NCI-H526 (cell line): ENCODE data around the gene IGFBP1.

Source experiments
- DNase-seq, 2 experiments: peaks; one replicate each; lab custom pipeline; 2025; lab: John Stamatoyannopoulos, UW

Gene IGFBP1

DNA sequence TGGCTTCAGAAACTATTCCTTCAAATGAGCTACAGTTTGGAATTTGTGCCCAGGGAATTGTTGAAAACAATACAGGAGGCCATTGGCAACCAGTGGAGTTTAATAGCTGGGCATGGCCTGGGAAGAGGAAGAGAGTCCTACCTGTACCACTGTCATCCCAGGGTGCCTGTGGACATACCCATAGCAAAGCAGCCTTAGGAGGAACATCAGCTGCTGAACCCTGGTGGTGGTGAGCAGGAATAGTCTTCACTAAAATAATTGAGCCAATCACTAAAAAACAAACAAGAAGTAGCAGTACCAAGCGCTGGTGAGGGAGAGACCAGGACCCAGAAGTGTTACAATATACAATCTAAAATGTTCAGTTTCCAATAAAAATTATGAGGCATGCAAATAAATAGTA lies 14.5 kb downstream of the IGFBP1 start:
- DNase-seq, result no peak

DNA sequence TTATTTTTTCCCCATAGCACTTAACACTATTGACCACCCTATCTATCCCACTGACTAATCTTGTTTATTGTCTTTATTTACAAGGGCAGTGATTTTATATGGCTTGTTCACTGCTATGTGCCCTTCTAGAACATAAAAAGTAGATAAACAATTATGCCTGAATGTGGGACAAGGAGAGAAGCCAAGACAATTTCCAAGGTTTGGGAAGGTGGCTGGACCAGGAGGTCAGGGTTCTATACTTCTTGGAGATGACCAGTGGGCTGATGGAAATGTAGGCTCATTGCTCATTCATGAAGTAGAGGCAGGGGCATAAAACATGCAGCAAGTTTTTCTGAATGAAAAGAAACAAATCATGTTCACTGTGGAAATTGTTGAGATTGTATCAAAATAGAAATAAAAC lies 21.3 kb downstream of the IGFBP1 start:
- no peak for DNase-seq

DNA sequence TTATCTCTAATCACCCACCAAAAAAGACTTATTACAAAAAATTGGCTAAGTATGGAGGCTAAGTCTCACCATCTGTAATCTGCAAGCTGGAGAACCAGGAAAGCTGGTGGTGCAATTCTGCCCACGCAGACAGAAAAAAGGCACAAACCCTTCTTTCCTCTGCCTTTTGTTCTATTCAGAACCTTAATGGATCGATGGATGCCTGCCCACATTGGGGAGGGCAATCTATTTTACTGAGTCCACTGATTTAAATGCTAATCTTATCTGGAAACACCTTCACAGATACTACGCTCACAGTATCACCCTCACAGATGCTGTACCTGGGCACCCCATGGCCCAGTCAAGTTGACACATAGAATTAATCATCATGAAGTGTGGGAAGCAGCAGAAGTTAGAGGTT lies 22.6 kb downstream of the IGFBP1 start:
- no peak for DNase-seq

DNA sequence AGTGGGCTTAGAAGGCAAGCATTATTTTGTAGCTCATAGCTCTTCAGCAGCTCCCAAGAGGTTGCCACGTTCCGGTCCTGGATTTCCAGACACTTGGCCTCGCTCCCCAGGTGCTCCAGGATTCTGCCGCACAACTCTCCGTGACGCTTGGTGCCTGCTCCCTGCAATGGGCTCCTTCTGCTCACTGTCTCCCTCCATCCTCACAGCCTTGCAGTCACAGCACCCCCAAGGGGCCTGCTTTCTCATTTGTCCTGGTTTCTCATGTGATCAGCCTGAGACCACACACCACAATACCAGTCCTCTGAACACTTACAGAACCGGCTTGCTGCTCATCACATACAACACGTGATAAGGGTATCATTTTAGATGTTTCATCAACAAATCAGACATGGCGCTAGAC lies 23.0 kb downstream of the IGFBP1 start:
- DNase-seq, result no peak

DNA sequence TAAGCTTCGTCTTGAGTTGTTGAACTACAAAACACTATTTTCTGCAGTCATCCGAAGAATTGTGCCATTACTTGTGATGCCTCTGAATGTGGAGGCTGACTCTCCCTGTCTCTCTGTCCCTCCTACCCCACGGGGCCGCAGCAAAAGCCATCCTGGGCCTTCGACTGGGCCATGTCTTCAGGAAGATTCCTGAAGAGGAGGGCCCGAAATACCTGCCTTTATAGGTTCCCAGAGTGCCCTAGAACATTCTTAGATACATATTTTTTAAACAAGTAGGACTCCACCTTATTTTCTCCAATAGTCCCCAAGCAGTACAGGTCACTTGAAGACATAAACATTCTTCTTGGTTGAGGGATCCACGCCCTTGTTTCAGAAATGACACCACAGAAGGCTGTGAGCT lies 24.7 kb downstream of the IGFBP1 start:
- DNase-seq, result no peak

DNA sequence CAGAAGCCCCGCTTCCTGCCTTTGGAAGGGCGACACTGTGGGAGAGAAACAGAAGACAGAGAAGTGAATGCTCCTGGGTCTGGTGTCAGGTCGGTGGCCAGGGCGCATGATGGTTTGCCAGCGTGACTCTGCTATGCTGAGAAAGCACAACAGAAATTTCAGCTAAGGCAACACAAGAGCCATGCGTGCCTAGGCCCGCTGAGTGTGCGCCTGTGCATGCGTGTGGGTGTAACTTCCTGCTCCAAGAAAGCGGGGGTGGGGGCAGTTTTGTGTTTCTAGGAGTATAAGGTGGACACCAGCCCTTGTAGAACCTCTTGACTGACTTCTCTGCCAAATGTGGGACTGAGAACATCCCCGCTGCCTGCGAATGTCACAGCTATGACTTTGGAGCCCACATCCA lies 26.6 kb downstream of the IGFBP1 start:
- DNase-seq, result no peak

DNA sequence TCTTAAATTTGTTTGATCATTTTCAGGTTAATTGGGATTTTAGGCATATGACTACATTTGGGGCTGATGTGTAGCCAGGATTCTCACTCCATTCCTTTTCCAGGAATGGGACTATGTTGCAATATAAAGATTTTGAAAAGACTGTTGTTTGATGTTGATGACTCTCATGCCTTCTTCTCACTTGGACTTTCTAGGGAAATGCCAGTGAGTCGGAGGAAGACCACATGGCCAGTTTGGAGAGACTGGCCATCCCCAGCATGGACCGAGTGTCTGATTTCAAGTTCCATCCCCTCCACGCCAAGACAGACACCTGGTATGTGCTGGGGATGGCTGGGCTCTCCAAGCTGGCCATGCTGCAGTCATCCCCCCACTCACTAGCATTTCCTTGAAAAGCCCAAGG lies 27.3 kb downstream of the IGFBP1 start:
- no peak for DNase-seq

DNA sequence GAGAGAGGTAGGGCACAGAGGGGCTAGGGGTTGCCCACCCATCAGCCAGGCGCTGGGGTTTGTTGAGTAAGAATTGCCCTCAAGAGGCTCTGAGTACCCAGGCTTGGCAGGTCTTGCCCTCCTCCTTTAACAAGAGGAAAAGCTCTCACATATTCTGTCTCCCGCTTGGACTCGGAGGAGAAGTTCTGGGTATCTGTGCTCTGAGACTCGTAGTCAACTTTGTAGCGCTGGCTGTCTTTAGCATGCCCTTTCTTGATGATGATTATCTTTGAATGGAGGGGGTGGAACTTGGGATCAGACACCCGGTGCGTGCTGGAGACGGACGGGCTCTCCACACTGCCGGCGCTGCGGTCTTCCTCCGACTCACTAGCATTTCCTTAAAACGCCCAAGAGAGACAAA lies 28.8 kb downstream of the IGFBP1 start:
- no peak for DNase-seq

DNA sequence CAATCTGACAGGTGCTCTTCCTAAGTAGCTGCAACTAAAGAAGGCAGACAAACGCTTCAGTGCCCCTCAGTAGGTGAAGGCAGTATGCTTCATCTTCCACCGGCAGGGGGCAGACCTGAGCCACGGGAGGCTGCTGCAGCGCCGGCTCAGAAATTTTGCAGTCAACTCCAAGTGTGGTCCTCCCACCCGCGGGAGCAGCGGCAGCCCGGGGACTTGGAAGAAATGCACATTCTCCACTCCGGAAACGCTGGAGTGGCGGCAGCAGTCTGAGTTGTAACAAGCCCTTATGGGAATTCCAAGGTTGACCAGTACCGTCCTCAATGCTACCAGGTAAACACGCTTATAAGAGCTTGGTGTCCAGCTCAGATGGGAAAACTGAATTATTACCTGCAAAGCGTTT lies 29.4 kb downstream of the IGFBP1 start:
- peak; percentile 12 to 80 for DNase-seq

DNA sequence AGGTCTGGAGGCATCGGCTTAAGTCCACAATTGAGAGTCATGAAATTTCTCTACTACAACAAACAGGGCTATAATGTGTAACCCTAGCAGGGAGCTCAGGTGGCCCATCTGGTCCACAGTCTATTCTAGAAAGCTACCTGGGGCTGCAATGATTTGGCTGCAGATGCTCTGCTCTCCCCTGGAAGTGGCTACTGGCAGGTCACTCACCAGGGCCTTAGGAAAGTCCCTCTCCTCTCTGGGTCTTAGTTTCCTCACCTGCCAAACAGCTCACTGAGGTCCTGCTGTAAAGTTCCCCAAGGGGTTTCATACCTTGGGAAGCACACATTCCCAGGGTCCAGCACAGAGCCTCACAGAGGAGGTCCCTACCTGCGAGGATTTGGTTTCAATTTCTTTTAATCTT lies 30.3 kb downstream of the IGFBP1 start:
- DNase-seq, result no peak

DNA sequence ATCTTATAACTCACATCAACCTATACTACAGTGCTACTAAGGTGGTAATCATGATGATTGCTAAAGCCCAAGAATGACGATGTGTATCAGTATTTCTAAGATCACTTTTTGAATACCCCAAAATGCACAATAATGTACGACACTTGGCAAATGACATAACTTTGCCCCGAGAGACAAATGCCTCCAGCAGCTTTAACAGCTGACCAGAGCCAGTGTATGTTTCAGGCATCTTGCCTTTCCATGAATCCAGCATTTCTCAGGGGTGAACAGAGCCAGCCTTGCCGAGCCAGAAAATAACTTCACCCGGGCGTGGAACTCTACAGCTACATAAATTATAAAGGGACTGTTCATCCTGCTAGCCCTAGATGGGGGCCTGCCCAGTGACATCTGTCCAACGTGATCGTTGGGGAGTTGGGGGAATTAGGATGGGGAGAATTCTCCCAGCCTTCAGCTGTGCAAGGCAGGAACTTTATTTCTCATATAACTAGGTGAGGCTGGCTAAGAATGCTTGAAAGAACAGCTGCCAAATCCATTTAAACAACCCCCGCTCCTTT lies 31.0 kb downstream of the IGFBP1 start:
- DNase-seq, result no peak

DNA sequence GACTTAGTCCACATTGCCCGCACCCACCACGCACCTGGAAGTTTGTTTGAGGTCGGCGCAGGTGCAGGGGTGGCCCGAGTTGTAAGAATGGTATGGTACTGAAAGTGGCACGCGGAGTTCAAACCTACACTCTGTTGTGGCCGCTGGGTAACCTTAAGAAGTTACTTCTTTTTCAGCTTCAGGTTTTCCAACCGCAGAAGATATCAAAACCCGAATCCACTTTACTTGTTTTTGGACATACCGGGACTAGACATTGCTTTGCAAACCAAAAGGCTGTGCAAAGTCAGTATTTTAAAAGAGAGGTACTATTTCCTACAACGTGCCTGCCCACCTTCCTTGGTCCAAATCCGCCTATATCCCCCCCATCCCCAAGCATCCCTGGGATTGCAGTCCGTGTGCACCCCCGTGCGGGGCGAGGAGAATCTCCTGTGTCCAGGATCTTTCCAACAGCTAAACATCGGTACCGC lies 31.7 kb downstream of the IGFBP1 start:
- no peak for DNase-seq

DNA sequence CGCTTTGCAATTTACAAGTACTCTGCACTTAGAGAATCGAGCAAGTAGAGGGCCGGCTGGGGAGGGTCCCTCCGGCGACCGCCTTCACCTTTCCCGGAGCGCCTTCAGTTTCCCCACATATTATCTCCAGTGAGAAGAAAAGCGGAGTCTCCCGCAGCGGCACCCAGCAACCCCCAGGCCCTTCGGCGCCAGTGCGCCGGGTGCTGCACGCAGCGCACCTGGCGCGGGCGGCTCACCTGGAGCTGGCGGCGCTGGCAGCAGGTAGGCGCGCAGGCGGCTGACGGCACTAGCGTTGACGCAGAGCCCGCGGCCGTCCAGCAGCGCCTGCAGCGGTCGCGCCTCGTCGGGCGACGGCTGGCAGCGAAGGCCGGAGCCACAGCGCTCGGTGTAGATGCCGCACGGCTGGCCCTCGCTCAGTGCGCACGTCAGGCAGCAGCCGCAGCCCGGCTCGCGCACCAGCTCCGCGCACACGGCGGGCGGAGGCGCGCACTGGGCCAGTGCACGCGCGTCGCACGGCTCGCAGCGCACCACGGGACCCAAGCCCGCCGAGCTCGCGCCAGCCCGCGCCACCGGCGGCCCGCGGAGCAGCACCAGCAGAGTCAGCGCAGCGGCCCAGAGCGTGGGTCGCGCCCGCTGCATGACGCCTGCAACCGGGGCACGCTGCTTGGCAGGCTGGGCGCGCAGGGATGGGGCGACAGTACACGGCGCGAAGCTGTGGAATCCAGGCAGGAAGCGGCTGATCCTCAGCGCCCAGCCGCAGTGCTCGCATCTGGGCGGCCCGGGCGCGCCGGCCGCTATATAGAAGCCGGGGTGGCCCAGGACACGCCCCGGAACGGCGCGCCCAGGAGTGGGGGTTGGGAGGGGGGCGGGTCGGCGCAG lies 32.5 kb downstream of the IGFBP1 start, which contains the start of gene IGFBP3:
Gene IGFBP3, minus strand, starts transcription at position 771 of the 879 bp plus-strand sequence. Its CDS starts 132 bp downstream, at position 639.
- peak in 1 of 2 experiments; percentile 71 for DNase-seq

DNA sequence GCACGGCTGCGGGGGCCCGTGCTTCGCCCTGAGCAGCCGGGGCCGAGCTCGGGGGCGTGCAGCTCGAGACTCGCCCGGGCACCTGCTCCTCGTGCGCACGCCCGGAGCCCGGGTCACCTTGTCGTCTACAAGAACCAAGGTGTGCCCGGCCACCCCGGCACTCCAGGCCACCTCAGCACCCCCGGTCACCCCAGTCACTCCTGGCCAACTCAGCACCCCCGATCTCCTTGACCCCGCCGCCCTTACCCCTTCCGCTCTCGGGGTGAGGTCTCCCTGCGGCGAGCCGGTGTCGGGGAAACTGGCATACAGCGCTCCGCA lies 33.1 kb downstream of the IGFBP1 start:
- no peak for DNase-seq

DNA sequence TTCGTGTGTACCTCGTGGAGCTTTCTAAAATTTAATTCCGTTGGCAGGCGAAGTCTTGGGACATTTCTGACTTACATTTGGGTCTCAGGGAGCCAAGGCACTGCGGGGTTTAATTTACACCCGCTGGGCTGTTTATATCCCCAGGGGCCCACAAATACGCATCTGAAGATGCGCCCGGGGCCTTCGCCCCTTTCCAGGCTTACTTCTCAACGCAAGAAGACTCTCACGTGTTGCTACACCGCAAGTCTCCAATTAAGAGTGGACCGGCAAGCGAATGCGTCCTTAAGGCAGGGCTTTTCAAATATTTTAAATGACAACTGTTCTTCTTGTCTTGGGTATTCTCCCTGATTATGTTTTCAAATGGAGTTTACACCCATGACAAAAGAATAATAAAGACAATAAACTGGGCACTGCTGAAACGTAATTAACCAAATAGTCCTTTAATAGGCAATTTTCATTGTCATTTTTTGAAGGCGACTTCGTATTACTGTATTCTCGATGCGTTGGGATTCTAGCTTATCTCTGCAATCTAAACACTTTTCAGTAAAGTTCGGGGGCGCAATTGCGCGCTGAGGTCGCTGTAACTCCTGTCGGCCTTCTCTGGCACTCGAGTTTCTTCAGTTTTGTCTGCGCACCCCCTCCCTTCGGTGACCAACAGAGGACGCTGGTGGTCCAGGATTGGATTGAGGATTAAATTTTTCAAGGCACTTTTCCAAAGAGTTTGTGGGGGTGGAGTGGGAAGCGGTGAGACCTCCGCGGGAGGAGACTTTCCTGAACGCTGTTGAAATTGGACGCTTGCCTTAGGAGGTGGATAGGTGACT lies 33.6 kb downstream of the IGFBP1 start:
- DNase-seq, result peak; percentile 5 to 60

DNA sequence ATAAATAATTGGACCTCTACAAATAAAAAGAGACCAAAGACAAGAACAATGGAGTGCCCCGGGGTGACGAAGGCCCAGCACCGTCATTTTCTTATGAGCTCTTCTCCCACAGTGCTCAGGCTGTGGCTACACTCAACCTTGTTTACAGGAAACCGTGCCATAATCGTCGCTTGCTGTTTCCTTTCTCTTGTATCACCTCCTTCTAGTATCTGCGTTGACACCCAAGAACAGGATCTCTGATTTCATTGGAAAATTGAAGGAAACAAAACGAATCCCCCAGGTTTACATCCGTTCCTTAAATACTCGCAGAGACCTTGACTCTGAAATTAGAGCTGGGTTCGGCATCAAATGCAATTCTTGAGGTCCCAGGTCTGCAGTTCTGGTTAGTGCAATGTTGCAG lies 34.5 kb downstream of the IGFBP1 start:
- no peak for DNase-seq

DNA sequence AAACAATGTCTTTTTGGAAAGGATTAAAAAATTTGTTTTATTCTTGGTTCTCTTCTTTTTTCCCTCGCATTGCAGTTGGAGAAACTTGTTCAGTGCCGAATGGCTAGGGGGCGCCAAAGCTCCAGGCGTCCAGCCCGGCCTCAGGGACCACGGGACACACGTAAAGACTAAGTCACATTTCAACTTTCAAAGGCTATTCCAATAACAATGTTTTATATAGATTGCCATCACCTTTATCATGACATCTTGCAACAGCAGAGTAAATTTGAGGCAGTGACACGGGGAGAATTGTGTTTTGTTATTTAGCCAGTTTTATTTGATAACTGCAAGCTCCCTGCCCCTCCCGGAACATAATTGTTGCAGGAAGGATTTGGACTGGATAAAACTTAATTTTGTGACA lies 35.0 kb downstream of the IGFBP1 start:
- DNase-seq, result peak in 1 of 2 experiments; percentile 67

DNA sequence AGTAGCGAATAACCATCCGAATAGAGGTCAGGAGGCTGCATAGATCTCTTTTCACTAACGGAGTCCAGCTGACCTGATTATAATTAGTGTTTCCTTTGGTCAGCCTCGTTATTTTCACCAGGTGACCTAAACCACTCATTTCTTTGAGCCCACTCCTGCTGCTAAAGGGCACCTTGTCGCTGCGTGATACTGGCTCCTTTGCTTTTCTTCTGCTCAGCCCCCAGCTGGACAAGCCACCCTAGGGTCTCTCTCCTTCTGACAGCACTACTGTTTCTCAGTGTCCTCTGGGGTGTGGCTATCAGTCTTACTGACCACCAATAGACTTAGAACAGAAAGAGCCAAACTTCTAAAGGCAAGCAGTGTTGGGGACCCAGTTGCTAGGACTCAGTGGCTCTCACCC lies 35.5 kb downstream of the IGFBP1 start:
- no peak for DNase-seq

DNA sequence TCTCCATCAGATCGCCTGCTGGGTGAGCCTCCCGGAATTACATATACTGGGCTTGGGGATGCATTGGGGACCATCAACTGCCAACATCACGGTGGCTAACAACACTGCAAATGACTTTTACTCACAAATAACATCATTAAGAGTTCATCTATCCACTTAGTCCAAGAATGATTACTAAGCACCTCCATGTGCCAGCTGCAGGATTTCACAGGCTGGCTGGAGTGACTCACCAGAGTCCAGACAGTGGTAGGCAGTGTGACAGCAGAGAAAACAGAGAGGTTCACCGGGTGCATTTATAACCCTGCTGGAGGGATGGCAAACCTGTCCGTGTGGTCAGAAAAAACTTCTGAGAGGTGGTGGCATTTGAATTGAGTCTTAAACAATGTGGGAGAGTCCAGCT lies 36.0 kb downstream of the IGFBP1 start:
- no peak for DNase-seq

DNA sequence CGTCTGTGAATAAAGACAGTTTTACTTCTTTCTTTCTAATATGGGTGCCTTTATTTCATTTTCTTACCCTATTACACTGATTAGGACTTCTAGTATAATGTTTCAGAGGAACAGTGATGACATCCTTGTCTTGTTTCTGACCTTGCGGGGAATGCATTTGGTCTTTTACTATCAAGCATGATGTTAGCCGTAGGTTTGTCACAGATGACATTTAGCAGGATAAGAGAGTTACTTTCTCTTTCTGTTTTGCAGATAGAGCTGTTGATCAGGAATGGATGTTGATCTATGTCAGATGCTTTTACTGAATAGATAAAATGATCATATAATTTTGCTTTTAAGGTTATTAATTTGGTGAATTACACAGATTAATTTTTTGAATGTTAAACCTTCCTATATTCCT lies 39.4 kb downstream of the IGFBP1 start:
- no peak for DNase-seq

DNA sequence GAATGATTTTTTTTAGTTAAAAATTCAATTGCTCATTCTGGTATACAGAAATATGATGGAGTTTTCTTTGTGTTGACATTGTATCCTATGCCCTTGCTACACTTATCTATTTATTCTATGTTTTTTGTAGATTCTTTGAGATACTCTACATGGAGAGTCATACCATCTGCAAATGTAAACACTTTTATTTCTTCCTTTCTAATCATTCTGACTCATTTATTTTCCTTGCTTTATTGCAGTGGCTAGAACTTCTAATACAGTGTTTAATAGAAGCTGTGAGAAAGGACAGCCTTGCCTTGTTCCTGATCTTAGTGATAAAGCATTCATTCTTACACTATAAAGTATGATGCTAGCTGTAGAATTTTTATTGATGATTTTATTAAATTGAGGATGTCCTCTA lies 42.7 kb downstream of the IGFBP1 start:
- no peak for DNase-seq

DNA sequence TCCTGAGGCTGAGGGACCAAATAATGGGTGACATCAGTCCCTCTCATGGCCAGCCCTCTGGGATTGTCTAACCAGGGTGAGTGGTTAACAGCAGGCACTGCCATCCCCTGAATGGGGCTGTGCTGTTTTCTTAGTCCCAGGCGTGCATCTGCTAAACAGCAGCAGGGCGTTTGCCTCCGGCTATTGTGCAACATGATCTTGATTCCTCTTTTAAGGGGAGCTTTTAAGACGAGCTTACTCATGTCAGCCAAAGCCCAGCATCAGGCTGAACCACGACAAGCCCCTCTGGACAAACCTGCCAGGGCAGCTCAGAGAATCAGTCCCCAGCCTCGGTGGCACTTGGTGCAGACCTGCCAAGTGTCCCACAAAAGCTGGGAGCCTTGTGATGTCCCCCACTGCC lies 49.0 kb downstream of the IGFBP1 start:
- no peak for DNase-seq

DNA sequence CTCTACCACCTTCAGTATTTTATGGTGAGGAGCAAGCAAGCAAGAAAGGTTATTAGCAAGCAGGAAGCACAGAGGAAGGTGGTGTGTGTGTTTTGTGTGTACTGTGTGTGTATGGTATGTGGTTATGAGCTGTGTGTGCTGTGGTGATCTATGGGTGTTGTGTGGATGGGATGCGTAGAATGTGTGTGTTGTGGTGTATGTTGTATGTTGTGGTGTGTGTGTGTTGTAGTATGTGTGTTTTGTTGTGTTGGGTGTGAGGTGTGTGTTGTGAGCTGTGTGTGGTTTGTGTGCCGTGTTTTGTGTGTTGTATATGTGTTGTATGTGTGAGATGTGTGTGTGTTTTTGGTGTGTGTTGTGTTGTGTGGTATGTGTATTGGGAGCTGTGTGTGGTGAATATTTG lies 49.6 kb downstream of the IGFBP1 start:
- DNase-seq, result no peak
